Measurements from ENCODE around the gene PPP2R3A. TPM values are rescaled to one million over a fixed set of nuclear protein-coding genes. Genes with fewer than 3 reads are reported as not detected.

Gene PPP2R3A
- total RNA-seq, 1 donor from 2014 or later, result 19.3 TPM

GRCh38 chr3:136067211-136067610, 101.7 kb downstream of the PPP2R3A start:
- TF ChIP-seq CTCF (IDR thresholded peaks at IDR 0.05; ENCODE audit: unreplicated experiment), result no peak
- peaks cover 3% of the 10 kb centered on the region for H3K36me3 Mint-ChIP-seq (ENCODE audit: low read depth, unreplicated experiment)
- no peaks in the 10 kb centered on the region for H3K9me3 Mint-ChIP-seq (ENCODE audit: unreplicated experiment)
- H3K27ac Mint-ChIP-seq (ENCODE audit: unreplicated experiment), result no peak overlapping the region
- no peaks in the 10 kb centered on the region for H3K27me3 Mint-ChIP-seq (ENCODE audit: unreplicated experiment)
- H3K4me3 Mint-ChIP-seq (ENCODE audit: unreplicated experiment), result no peak overlapping the region
- peaks cover 15% of the 10 kb centered on the region for H3K4me1 Mint-ChIP-seq (ENCODE audit: unreplicated experiment)
- DNase-seq (ENCODE audit: low spot score), result no peak

GRCh38 chr3:136068708-136069107, 103.2 kb downstream of the PPP2R3A start:
- no peak for DNase-seq (ENCODE audit: low spot score)
- Mint-ChIP-seq H3K27me3 (ENCODE audit: unreplicated experiment) (no peaks in the 10 kb centered on the region), H3K36me3 (ENCODE audit: low read depth, unreplicated experiment) (no peaks in the 10 kb centered on the region), H3K4me3 (ENCODE audit: unreplicated experiment) (no peak overlapping the region), H3K9me3 (ENCODE audit: unreplicated experiment) (no peaks in the 10 kb centered on the region), H3K27ac (ENCODE audit: unreplicated experiment) (no peak overlapping the region), H3K4me1 (ENCODE audit: unreplicated experiment) (peaks cover 15% of the 10 kb centered on the region)
- no peak for TF ChIP-seq CTCF (IDR thresholded peaks at IDR 0.05; ENCODE audit: unreplicated experiment)

GRCh38 chr3:136069933-136070332, 104.4 kb downstream of the PPP2R3A start:
- peaks cover 15% of the 10 kb centered on the region for H3K4me1 Mint-ChIP-seq (ENCODE audit: unreplicated experiment)
- no peaks in the 10 kb centered on the region for H3K9me3 Mint-ChIP-seq (ENCODE audit: unreplicated experiment)
- no peak overlapping the region for H3K4me3 Mint-ChIP-seq (ENCODE audit: unreplicated experiment)
- no peaks in the 10 kb centered on the region for H3K36me3 Mint-ChIP-seq (ENCODE audit: low read depth, unreplicated experiment)
- no peaks in the 10 kb centered on the region for H3K27me3 Mint-ChIP-seq (ENCODE audit: unreplicated experiment)
- no peak for TF ChIP-seq CTCF (IDR thresholded peaks at IDR 0.05; ENCODE audit: unreplicated experiment)
- no peak for DNase-seq (ENCODE audit: low spot score)
- no peak overlapping the region for H3K27ac Mint-ChIP-seq (ENCODE audit: unreplicated experiment)

- H3K4me3 Mint-ChIP-seq (ENCODE audit: unreplicated experiment), result no peak overlapping the region
- H3K9me3 Mint-ChIP-seq (ENCODE audit: unreplicated experiment), result no peaks in the 10 kb centered on the region
- DNase-seq (ENCODE audit: low spot score), result no peak
- no peaks in the 10 kb centered on the region for H3K27me3 Mint-ChIP-seq (ENCODE audit: unreplicated experiment)
- no peak overlapping the region for H3K27ac Mint-ChIP-seq (ENCODE audit: unreplicated experiment)
- H3K4me1 Mint-ChIP-seq (ENCODE audit: unreplicated experiment), result peaks cover 15% of the 10 kb centered on the region
- no peaks in the 10 kb centered on the region for H3K36me3 Mint-ChIP-seq (ENCODE audit: low read depth, unreplicated experiment)
- TF ChIP-seq CTCF (IDR thresholded peaks at IDR 0.05; ENCODE audit: unreplicated experiment), result no peak
Observed at GRCh38 chr3:136070334-136070733, 104.8 kb downstream of the PPP2R3A start.

- Mint-ChIP-seq H3K4me1 (ENCODE audit: unreplicated experiment) (peaks cover 15% of the 10 kb centered on the region), H3K9me3 (ENCODE audit: unreplicated experiment) (no peaks in the 10 kb centered on the region), H3K27ac (ENCODE audit: unreplicated experiment) (peak overlapping the region; percentile 86), H3K27me3 (ENCODE audit: unreplicated experiment) (no peaks in the 10 kb centered on the region), H3K36me3 (ENCODE audit: low read depth, unreplicated experiment) (no peaks in the 10 kb centered on the region), H3K4me3 (ENCODE audit: unreplicated experiment) (no peak overlapping the region)
- no peak for TF ChIP-seq CTCF (IDR thresholded peaks at IDR 0.05; ENCODE audit: unreplicated experiment)
- DNase-seq (ENCODE audit: low spot score), result peak; percentile 7
Observed at GRCh38 chr3:136070953-136071949, 105.7 kb downstream of the PPP2R3A start.
